CD1c-positive myeloid dendritic cell (primary cell): ENCODE data around the gene TMEM31.
"Not testable (repeated sequence)": the region's sequence is repeated elsewhere in the genome, so short reads cannot be mapped to it uniquely, and the experiment has no call there.

ENCODE experiments used
- DNase-seq: peaks from one replicate; pipeline ENCODE4 v3.0.0-alpha.2; 2016; ENCODE audit errors: extremely low spot score

TMEM31 gene

GRCh38 chrX:103726477-103726876 is 15.8 kb downstream of the TMEM31 start:
- no peak for DNase-seq

DNA sequence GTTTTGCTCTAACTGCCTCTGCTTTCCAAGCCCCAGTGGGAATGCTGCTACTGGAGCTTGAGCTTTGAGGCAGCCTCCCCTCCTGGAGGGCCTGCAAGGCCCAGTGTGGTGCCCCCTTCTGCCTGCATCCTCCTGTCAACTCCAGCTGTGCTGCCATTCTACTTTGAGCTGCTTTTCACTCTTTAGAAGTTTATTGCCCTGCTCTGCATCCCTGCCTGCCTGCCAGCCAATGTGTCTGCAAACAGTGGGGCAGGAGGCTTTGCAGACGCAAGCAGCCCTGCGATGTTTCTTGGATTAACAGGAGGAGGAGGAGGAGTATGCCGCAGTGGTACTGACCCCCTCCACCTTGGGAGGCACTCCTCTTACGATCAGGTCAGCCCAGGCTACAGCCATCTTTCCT is 16.4 kb downstream of the TMEM31 start:
- no peak for DNase-seq

DNA sequence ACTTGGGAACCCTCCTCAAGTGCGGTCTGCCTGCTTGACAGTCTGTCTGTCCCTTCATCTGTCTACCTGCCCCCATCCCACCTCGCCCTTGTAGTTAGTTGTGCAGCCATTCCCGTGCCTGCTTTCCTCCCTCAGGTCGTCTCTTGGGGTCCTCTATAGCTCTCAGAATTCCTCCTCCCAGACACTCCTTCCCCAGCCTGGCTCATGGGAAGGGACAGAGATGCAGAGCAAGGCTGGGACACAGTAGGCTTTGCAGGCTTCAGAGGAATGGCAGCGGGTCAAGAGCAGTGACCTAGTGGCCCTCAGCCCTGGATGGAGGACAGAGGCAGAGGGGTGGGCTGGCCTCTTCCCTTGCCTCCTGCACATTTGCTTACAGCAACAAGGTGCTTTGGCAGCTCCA is 18.3 kb downstream of the TMEM31 start:
- DNase-seq, result no peak

DNA sequence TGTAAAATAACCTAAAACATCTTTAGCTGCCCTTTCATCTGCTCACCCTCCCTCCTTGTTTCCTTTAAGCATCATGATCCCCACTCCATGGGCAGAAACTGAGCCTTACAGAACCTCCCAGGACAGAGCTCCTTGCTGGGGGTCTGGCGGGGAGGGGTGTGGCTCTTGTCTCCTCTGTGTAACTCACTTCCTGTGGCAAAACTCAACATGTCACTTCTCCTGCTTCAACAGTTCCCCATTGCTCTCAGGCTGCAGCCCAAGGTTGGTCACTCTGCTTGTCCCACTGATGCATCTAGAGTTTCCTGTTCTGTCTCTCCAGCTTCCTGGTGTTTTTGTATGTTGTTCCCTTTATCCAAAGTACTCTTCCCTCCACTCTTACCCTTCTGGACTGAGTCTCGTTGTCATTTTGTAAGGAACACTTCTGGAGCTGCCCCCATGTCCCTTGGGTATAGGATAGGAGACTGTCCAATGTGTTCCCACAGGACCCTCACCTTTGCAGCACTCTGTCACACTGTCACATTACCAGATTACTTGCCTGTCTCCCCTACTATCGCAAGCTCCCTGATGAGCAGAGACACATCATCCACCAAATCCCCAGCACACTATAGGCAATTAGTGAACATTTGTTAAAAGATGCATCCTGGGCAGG is 19.6 kb downstream of the TMEM31 start:
- DNase-seq, result peak; percentile 1

- no peak for DNase-seq
Measured at GRCh38 chrX:103730796-103731493, 20.2 kb downstream of the TMEM31 start.

DNA sequence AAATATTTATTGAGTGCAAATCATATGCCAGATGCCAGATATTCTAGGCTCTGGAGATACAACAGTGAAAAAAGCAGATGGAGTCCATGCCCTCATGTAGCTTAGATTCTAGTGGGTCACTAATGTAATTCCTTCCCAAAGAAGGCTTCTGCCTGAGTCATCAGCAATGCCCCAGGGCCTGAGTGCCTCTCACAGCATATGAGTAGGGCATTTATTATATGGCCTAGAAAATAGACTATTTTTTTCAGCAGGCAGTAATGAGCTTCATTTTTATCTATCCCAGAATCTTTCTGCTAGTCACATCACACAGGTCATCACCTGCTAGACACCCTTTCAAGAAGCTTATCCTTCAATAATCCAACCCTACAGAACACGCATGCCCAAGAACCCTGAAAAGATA is 22.3 kb downstream of the TMEM31 start:
- no peak for DNase-seq

DNA sequence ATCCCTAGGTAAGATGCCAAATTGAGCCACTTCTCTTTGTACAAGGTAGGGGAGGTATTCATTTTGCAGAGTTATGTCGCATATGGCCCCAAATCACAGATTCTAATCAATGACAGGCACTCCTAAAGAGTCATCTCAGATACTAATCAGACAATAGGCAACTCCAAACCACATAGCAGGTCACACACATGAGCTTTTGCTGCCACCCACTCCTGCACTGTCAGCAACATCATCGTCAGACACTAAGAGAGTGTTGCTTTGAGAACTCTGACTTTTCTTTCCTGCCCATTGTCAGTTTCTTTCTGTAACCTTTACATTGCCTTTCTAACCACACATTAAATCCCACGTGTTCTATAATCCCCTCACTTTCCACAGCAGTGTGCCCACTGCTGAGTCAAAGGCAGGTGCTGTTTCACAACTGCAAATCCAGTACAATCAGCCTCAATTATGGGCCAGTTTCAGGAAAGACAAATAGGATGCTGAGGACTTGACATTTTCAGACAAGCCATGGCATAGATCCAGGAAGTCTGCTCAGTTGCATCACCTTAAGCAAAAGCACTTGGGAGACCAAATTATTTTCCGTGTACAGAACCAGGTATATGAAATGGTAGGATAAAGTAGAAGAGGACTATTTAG is 23.5 kb downstream of the TMEM31 start:
- no peak for DNase-seq

DNA sequence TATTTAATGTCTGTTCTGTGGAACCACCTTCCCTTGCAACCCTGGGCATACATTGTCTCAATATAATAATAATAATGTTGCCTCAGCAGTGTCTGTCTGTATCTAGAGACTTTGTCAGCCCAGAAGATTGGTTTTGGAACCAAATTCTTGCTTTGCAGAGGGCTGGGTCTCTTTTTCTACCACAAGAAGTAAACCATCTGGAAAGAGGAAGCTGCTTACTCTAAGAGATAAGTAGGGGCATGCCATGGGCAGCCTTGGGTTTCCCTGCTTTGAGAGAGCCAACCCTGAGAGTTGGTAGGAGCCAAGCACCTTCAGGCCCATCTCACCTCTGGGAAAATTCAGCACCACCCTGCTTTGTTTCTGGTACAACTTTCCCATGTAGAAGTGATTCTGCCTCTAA is 27.0 kb downstream of the TMEM31 start:
- no peak for DNase-seq

GRCh38 chrX:103739421-103739820 is 28.7 kb downstream of the TMEM31 start:
- DNase-seq, result no peak

DNA sequence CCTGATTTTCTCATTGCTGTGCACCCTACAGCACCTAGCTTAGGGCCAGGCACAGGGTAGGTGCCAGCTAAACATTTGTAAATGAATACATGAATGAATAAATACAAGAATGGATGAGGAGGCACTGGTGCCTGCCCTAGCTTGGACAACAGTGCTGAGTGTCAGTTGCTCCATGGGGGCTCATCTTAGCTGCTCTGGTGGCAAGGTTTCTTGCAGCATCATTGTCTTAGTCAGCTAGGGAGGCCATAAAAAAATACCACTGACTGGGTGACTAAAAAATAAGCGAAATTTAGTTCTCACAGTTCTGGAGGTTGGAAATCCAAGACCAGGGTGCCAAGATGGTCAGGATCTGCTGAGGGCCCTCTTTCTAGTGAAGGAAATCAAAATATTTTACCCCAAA is 31.2 kb downstream of the TMEM31 start:
- no peak for DNase-seq

DNA sequence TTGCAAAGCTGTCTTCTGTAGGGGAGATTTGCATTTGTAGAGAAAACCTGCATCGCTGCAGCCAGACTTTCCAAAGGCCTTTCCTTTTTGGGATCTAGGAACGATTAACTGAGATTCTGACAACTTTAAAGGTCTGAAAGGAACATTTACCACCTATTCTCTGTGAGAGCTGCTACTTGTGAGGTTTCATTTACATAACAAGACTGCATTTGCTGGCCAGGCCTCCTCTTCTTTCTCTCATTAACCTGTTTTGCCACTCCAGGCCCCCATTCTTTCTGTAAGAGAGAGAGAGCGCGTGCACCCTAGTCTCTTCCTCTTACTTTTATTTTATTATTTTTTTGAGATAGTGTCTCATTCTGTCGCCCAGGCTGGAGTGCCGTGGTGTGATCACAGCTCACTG is 31.6 kb downstream of the TMEM31 start:
- no peak for DNase-seq

DNA sequence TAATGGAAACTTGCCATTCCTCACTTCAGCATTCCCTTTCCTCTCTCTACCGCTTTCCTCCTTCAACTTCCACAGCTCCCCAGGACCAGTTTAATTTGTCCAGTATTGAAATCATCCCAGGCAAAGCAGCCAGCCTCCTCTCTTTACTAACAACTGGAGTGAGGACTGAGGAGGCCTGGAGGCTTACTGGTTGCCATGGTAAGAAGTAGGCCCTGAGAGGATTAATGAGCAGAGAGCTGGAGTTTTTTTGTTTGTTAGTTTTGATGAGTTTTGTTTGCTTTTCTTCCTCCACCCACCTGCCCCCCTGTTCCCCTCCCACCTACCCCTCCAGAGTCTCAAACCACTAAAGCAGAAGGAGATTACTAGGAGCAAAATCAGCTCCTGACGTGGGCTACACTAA is 36.5 kb downstream of the TMEM31 start:
- DNase-seq, result no peak

DNA sequence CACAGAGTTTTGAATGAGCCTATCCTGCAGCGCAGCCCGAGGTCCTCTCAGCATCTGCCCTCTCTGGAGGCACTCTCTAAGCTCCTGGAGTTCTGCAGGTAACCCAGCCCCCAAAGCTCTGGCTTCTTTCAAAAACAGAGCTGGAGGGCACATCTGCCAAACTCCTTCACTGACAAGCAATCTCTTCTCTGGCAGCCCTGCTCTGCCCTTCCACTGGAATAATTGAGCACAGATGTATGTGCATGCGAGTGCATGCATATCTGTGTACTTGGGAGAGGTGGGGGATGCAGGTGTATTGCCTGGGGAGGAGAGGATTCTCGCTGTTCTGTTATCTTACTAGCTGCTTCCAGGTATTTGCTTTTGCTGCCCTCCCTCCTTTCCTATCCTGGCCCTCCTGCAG is 43.7 kb downstream of the TMEM31 start:
- no peak for DNase-seq

- DNase-seq, result no peak
Measured at GRCh38 chrX:103756736-103757135, 46.0 kb downstream of the TMEM31 start.

GRCh38 chrX:103758555-103758954 is 47.8 kb downstream of the TMEM31 start:
- DNase-seq, result no peak

GRCh38 chrX:103763541-103763940 is 52.8 kb downstream of the TMEM31 start:
- not testable (repeated sequence) for DNase-seq
